ENCODE results near the gene CTSZ. TPM values are rescaled to one million over a fixed set of nuclear protein-coding genes. Genes with fewer than 3 reads are reported as not detected.
"Not testable (repeated sequence)": the region's sequence is repeated elsewhere in the genome, so short reads cannot be mapped to it uniquely, and the experiment has no call there.

Gene CTSZ
- total RNA-seq, 1 experiment from 2014 or later: 113 TPM

GRCh38 chr20:59013959-59014608 is 7.0 kb upstream of the CTSZ start:
- Histone ChIP-seq H3K4me3 (ENCODE audit: low read depth in 2 of 2, low read length in 2 of 2) (no peak overlapping the region), H3K9me3 (ENCODE audit: control insufficient read depth, insufficient read depth, low read depth, low read length) (no peaks in the 10 kb centered on the region), H3K36me3 (ENCODE audit: control insufficient read depth, insufficient read depth, low read length) (no peaks in the 10 kb centered on the region), H3K27me3 (ENCODE audit: control insufficient read depth, insufficient read depth, low read length) (no peaks in the 10 kb centered on the region), H3K27ac (ENCODE audit: low read length) (no peak overlapping the region), H3K4me1 (ENCODE audit: control insufficient read depth, insufficient read depth, low read length) (peaks cover 3% of the 10 kb centered on the region; the same call in 1 of the 2 replicates)
- intact Hi-C loops (cut with micrococcal nuclease; ENCODE audit: unreplicated experiment) (no loop called here), in situ Hi-C loops (cut with HindIII; ENCODE audit: low pct_unique_long_range_greater_than_20kb, low sequenced_read_pairs) (no loop called here)
- CTCF ChIA-PET: no interaction called here
- no TSS peak for BruUV-seq (replicated peaks)
- TF ChIP-seq POLR2AphosphoS5 (IDR thresholded peaks at IDR 0.05; ENCODE audit: low read depth, low read length) (no peak), SIN3A (IDR thresholded peaks at IDR 0.05; ENCODE audit: borderline replicate concordance, insufficient read depth, low read depth, low read length) (no peak), TCF7L2 (IDR thresholded peaks at IDR 0.05; ENCODE audit: low read depth, low read length) (no peak), CTCF (IDR thresholded peaks at IDR 0.05) (no peak), REST (IDR thresholded peaks at IDR 0.05; ENCODE audit: insufficient read depth in 1 of 2, low read depth in 2 of 2, low read length in 1 of 2) (no peak)
- POLR2A ChIA-PET: interaction anchor here (0.6 kb wide), 1 partner anchor 15 kb away, joined by 3 read pairs; no protein-coding TSS in a partner anchor
- no peak for DNase-seq (ENCODE audit: low read depth, low spot score)
- ATAC-seq: no peak

- intact Hi-C loops (cut with micrococcal nuclease; ENCODE audit: unreplicated experiment) (no loop called here), in situ Hi-C loops (cut with HindIII; ENCODE audit: low pct_unique_long_range_greater_than_20kb, low sequenced_read_pairs) (no loop called here)
- Histone ChIP-seq H3K4me3 (ENCODE audit: low read depth in 2 of 2, low read length in 2 of 2) (no peak overlapping the region), H3K9me3 (ENCODE audit: control insufficient read depth, insufficient read depth, low read depth, low read length) (no peaks in the 10 kb centered on the region), H3K4me1 (ENCODE audit: control insufficient read depth, insufficient read depth, low read length) (peaks cover 3% of the 10 kb centered on the region; the same call in 1 of the 2 replicates), H3K27me3 (ENCODE audit: control insufficient read depth, insufficient read depth, low read length) (no peaks in the 10 kb centered on the region), H3K36me3 (ENCODE audit: control insufficient read depth, insufficient read depth, low read length) (no peaks in the 10 kb centered on the region), H3K27ac (ENCODE audit: low read length) (no peak overlapping the region)
- ChIA-PET POLR2A (interaction anchor here (0.6 kb wide), 1 partner anchor 16 kb away, joined by 3 read pairs; no protein-coding TSS in a partner anchor), CTCF (no interaction called here)
- no peak for ATAC-seq
- TF ChIP-seq SIN3A (IDR thresholded peaks at IDR 0.05; ENCODE audit: borderline replicate concordance, insufficient read depth, low read depth, low read length) (no peak), CTCF (IDR thresholded peaks at IDR 0.05) (no peak), POLR2AphosphoS5 (IDR thresholded peaks at IDR 0.05; ENCODE audit: low read depth, low read length) (no peak), TCF7L2 (IDR thresholded peaks at IDR 0.05; ENCODE audit: low read depth, low read length) (no peak), REST (IDR thresholded peaks at IDR 0.05; ENCODE audit: insufficient read depth in 1 of 2, low read depth in 2 of 2, low read length in 1 of 2) (no peak)
- BruUV-seq (replicated peaks): no TSS peak
- DNase-seq (ENCODE audit: low read depth, low spot score): no peak
Observed at GRCh38 chr20:59013031-59013951, 6.2 kb upstream of the CTSZ start.

- intact Hi-C loops (cut with micrococcal nuclease; ENCODE audit: unreplicated experiment); DNase-seq (ENCODE audit: low read depth, low spot score); H3K9me3 ChIP-seq (ENCODE audit: control insufficient read depth, insufficient read depth, low read depth, low read length); H3K27ac ChIP-seq (ENCODE audit: low read length); CTCF ChIA-PET; H3K27me3 ChIP-seq (ENCODE audit: control insufficient read depth, insufficient read depth, low read length); POLR2A ChIA-PET; BruUV-seq (replicated peaks); H3K4me1 ChIP-seq (ENCODE audit: control insufficient read depth, insufficient read depth, low read length); ATAC-seq; H3K36me3 ChIP-seq (ENCODE audit: control insufficient read depth, insufficient read depth, low read length); in situ Hi-C loops (cut with HindIII; ENCODE audit: low pct_unique_long_range_greater_than_20kb, low sequenced_read_pairs); H3K4me3 ChIP-seq (ENCODE audit: low read depth in 2 of 2, low read length in 2 of 2): not testable (repeated sequence)
Observed at GRCh38 chr20:59011874-59012157, 4.8 kb upstream of the CTSZ start.

All from Panc1 (cell line).